ENCODE measurements around the gene PAPOLG.
"Not testable (repeated sequence)": the region's sequence is repeated elsewhere in the genome, so short reads cannot be mapped to it uniquely, and the experiment has no call there.

Gene PAPOLG

GRCh38 chr2:60823694-60824305, 67.7 kb downstream of the PAPOLG start:
- no peak for DNase-seq

- DNase-seq, result no peak
These were observed 69.6 kb downstream of the PAPOLG start for GRCh38 chr2:60825666-60826065.

- peak; percentile 61 for DNase-seq
These were observed 70.0 kb downstream of the PAPOLG start for GRCh38 chr2:60826111-60826510.

GRCh38 chr2:60826860-60827259, 70.8 kb downstream of the PAPOLG start:
- not testable (repeated sequence) for DNase-seq

- DNase-seq, result no peak
These were observed 71.3 kb downstream of the PAPOLG start for GRCh38 chr2:60827369-60827768.

- DNase-seq, result no peak
These were observed 74.9 kb downstream of the PAPOLG start for GRCh38 chr2:60830991-60831390.

GRCh38 chr2:60831921-60832320, 75.9 kb downstream of the PAPOLG start:
- DNase-seq, result no peak

GRCh38 chr2:60832621-60833020, 76.6 kb downstream of the PAPOLG start:
- no peak for DNase-seq

- peak; percentile 96 for DNase-seq
These were observed 78.2 kb downstream of the PAPOLG start for GRCh38 chr2:60834270-60834717.

GRCh38 chr2:60836491-60836890, 80.4 kb downstream of the PAPOLG start:
- peak; percentile 63 for DNase-seq

GRCh38 chr2:60837123-60837522, 81.1 kb downstream of the PAPOLG start:
- DNase-seq, result peak; percentile 51

- DNase-seq, result no peak
These were observed 82.4 kb downstream of the PAPOLG start for GRCh38 chr2:60838481-60838880.

- no peak for DNase-seq
These were observed 83.2 kb downstream of the PAPOLG start for GRCh38 chr2:60839126-60839813.

- DNase-seq, result no peak
These were observed 84.8 kb downstream of the PAPOLG start for GRCh38 chr2:60840880-60841279.

- no peak for DNase-seq
These were observed 86.9 kb downstream of the PAPOLG start for GRCh38 chr2:60843006-60843405.

- DNase-seq, result peak; percentile 42
These were observed 88.0 kb downstream of the PAPOLG start for GRCh38 chr2:60844105-60844504.

- peak; percentile 22 for DNase-seq
These were observed 91.8 kb downstream of the PAPOLG start for GRCh38 chr2:60847854-60848253.
